Mesendoderm (in vitro differentiated cells): Measurements from ENCODE around the gene CD96.

Experiments
- DNase-seq: peaks from one replicate; pipeline ENCODE4 v3.0.0; 2013
- H2AK5ac ChIP-seq: 2 replicates; pipeline ENCODE4 v1.6.1; 2013; ENCODE audit warnings: low read length, inconsistent platforms
- H2BK120ac ChIP-seq: 2 replicates; pipeline ENCODE4 v1.6.1; 2013; ENCODE audit warnings: low read depth, mild to moderate bottlenecking, low read length, moderate library complexity, mixed read lengths
- H2BK15ac ChIP-seq: replicated peaks from 2 replicates; pipeline ENCODE4 v1.6.1; 2013; ENCODE audit warnings: low read depth, mild to moderate bottlenecking, moderate library complexity
- H2BK5ac ChIP-seq: 2 replicates; pipeline ENCODE4 v1.6.1; 2013; ENCODE audit warnings: low read length, inconsistent platforms
- H3K18ac ChIP-seq: 2 replicates; pipeline ENCODE4 v1.6.1; 2013; ENCODE audit warnings: mild to moderate bottlenecking, low read length, mixed read lengths
- H3K23ac ChIP-seq: one replicate; pipeline ENCODE4 v1.6.1; 2013; ENCODE audit warnings: low read length
- H3K27ac ChIP-seq: 2 replicates; pipeline ENCODE4 v1.5.1; 2013; ENCODE audit warnings: low read depth, mild to moderate bottlenecking, inconsistent platforms, low read length, moderate library complexity
- H3K27me3 ChIP-seq: 2 replicates; pipeline ENCODE4 v1.6.1; 2013; ENCODE audit warnings: low read length, control low read depth, mild to moderate bottlenecking, inconsistent platforms; ENCODE audit not compliant: insufficient read depth, poor library complexity
- H3K36me3 ChIP-seq: 2 replicates; pipeline ENCODE4 v1.6.1; 2013; ENCODE audit warnings: low read length, inconsistent platforms; ENCODE audit not compliant: control insufficient read depth, insufficient read depth
- H3K4ac ChIP-seq: one replicate; pipeline ENCODE4 v1.6.1; 2013; ENCODE audit warnings: low read depth, mild to moderate bottlenecking, low read length, moderate library complexity
- H3K4me1 ChIP-seq: 2 replicates; pipeline ENCODE4 v1.6.1; 2013; ENCODE audit warnings: low read depth, low read length, inconsistent platforms; ENCODE audit not compliant: control insufficient read depth
- H3K4me2 ChIP-seq: 2 replicates; pipeline ENCODE4 v1.6.1; 2013; ENCODE audit warnings: low read length
- H3K4me3 ChIP-seq: 2 replicates; pipeline ENCODE4 v1.5.1; 2013; ENCODE audit warnings: mild to moderate bottlenecking, low read length
- H3K56ac ChIP-seq: one replicate; pipeline ENCODE4 v1.6.1; 2013; ENCODE audit warnings: low read length
- H3K79me1 ChIP-seq: 2 replicates; pipeline ENCODE4 v1.6.1; 2013; ENCODE audit warnings: low read length, inconsistent platforms
- H3K79me2 ChIP-seq: 2 replicates; pipeline ENCODE4 v1.6.1; 2013; ENCODE audit warnings: mild to moderate bottlenecking, low read length; ENCODE audit not compliant: control insufficient read depth, insufficient read depth
- H3K9ac ChIP-seq: 2 replicates; pipeline ENCODE4 v1.6.1; 2013; ENCODE audit warnings: low read length, inconsistent platforms
- H4K5ac ChIP-seq: one replicate; pipeline ENCODE4 v1.6.1; 2013; ENCODE audit warnings: low read length
- H4K8ac ChIP-seq: one replicate; pipeline ENCODE4 v1.6.1; 2013; ENCODE audit warnings: low read depth, mild to moderate bottlenecking, control low read depth, low read length, moderate library complexity
- WGBS: extraction: QIAGEN DNeasy Blood & Tissue Kit; methylation state at CpG from one replicate; pipeline ENCODE4 v1.1.7; 2013; ENCODE audit warnings: low lambda C conversion rate, missing lambda C conversion rate; ENCODE audit not compliant: insufficient coverage; ENCODE audit errors: extremely low coverage; 5-methylcytosine and 5-hydroxymethylcytosine counted together

The CD96 gene

GRCh38 chr3:111610612-111611054 is 68.6 kb downstream of the CD96 start:
- Histone ChIP-seq H3K79me2 (no peaks in the 10 kb centered on the region), H3K27ac (no peak overlapping the region), H2BK5ac (no peak overlapping the region), H3K56ac (no peak overlapping the region), H3K36me3 (no peaks in the 10 kb centered on the region), H4K5ac (no peak overlapping the region), H3K9ac (no peak overlapping the region), H2BK15ac (no peak overlapping the region), H3K23ac (no peak overlapping the region), H2AK5ac (no peak overlapping the region), H3K79me1 (no peaks in the 10 kb centered on the region), H3K27me3 (no peaks in the 10 kb centered on the region), H3K18ac (no peak overlapping the region), H3K4me2 (no peak overlapping the region), H3K4me3 (no peak overlapping the region), H2BK120ac (no peak overlapping the region), H3K4ac (no peak overlapping the region), H3K4me1 (no peaks in the 10 kb centered on the region), H4K8ac (no peak overlapping the region)
- no peak for DNase-seq
- no CpG with 5 or more reads among the region's 8 CpGs for WGBS

DNA sequence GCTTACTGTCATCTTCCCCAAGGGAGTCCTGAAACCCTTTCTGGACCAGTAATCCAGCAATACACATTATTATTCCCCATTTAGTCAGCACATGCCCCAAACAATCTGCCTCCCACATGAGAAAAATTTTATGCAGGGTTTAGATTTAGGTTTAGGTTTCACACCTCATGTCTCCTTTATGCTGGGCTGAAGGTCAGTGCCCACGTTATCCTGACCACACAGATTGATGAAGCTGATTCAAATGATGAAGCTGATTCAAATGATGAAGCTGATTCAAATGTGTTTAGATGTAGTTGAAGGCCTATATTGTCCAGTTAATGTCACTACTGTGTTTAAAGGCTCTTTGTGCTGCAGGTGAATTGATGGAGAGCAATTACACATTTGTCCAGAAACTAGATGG is 71.3 kb downstream of the CD96 start:
- Histone ChIP-seq H4K8ac (no peak overlapping the region), H3K4me3 (no peak overlapping the region), H3K4me1 (no peaks in the 10 kb centered on the region), H3K18ac (no peak overlapping the region), H4K5ac (no peak overlapping the region), H3K79me1 (no peaks in the 10 kb centered on the region), H3K36me3 (no peaks in the 10 kb centered on the region), H2BK5ac (no peak overlapping the region), H3K27me3 (no peaks in the 10 kb centered on the region), H3K4me2 (no peak overlapping the region), H3K27ac (no peak overlapping the region), H2BK15ac (no peak overlapping the region), H3K56ac (no peak overlapping the region), H2AK5ac (no peak overlapping the region), H3K9ac (no peak overlapping the region), H3K79me2 (no peaks in the 10 kb centered on the region), H3K23ac (no peak overlapping the region), H2BK120ac (no peak overlapping the region), H3K4ac (no peak overlapping the region)
- no peak for DNase-seq
- WGBS = no CpG with 5 or more reads among the region's 1 CpG

DNA sequence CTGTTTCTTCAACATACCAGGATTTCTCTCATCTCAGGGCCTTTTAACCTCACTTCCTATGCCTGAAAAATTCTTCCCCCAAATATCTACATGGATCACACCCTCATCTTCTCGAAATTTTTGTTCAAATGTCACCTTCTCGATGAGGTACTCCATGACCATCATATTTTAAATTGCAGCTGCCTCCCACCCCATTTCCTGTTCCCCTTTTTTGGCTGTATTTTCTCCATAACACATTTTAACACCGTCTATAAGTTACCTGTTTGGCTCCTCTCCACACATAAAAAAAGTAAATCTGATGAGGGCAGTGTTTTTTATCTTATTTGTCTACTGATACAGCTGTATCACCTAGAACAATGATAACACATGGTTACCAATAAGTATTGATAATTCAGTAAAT is 73.9 kb downstream of the CD96 start:
- no peaks in the 10 kb centered on the region for H3K4me1 ChIP-seq
- H3K36me3 ChIP-seq = no peaks in the 10 kb centered on the region
- no CpG with 5 or more reads among the region's 3 CpGs for WGBS
- H4K5ac ChIP-seq = no peak overlapping the region
- no peak overlapping the region for H2BK5ac ChIP-seq
- H3K79me1 ChIP-seq = no peaks in the 10 kb centered on the region
- H2AK5ac ChIP-seq = no peak overlapping the region
- H3K18ac ChIP-seq = no peak overlapping the region
- no peak overlapping the region for H3K4me2 ChIP-seq
- H3K4ac ChIP-seq = no peak overlapping the region
- H3K27ac ChIP-seq = no peak overlapping the region
- H3K27me3 ChIP-seq = no peaks in the 10 kb centered on the region
- no peak for DNase-seq
- H4K8ac ChIP-seq = no peak overlapping the region
- H3K4me3 ChIP-seq = no peak overlapping the region
- no peaks in the 10 kb centered on the region for H3K79me2 ChIP-seq
- no peak overlapping the region for H3K9ac ChIP-seq
- no peak overlapping the region for H3K56ac ChIP-seq
- no peak overlapping the region for H3K23ac ChIP-seq
- no peak overlapping the region for H2BK120ac ChIP-seq
- H2BK15ac ChIP-seq = no peak overlapping the region

- no peak overlapping the region for H4K8ac ChIP-seq
- no peak overlapping the region for H2BK5ac ChIP-seq
- no peaks in the 10 kb centered on the region for H3K79me2 ChIP-seq
- H3K9ac ChIP-seq = no peak overlapping the region
- WGBS = no CpG with 5 or more reads among the region's 6 CpGs
- H4K5ac ChIP-seq = no peak overlapping the region
- H2BK15ac ChIP-seq = no peak overlapping the region
- no peak overlapping the region for H3K18ac ChIP-seq
- no peak overlapping the region for H3K4me2 ChIP-seq
- H3K27me3 ChIP-seq = no peaks in the 10 kb centered on the region
- H3K56ac ChIP-seq = no peak overlapping the region
- no peak overlapping the region for H3K4me3 ChIP-seq
- H3K27ac ChIP-seq = no peak overlapping the region
- no peaks in the 10 kb centered on the region for H3K79me1 ChIP-seq
- no peaks in the 10 kb centered on the region for H3K4me1 ChIP-seq
- no peak overlapping the region for H2AK5ac ChIP-seq
- no peak for DNase-seq
- H3K36me3 ChIP-seq = no peaks in the 10 kb centered on the region
- no peak overlapping the region for H3K4ac ChIP-seq
- H3K23ac ChIP-seq = no peak overlapping the region
- no peak overlapping the region for H2BK120ac ChIP-seq
Measured at GRCh38 chr3:111616417-111617105, 74.6 kb downstream of the CD96 start.

DNA sequence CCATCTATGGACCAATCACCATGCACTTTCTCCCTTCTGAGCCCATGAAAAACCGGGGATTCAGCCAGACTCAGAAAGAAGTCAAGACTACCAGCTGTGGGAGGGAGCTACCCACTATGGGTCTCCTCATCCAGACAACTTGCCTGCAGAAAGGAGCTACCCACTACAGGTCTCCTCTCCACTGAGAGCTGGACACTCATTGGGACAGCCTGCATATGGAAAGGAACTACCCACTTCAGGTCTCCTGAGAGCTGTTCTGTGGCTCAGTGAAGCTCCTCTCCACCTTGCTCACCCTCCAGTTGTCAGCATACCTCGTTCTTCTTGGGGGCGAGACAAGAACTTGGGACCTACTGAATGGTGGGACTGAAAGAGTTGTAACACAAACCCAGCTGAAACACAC is 75.4 kb downstream of the CD96 start:
- no peak overlapping the region for H2BK120ac ChIP-seq
- no peak overlapping the region for H3K4ac ChIP-seq
- no peak overlapping the region for H3K9ac ChIP-seq

More for the DNA sequence above, 75.4 kb downstream of the CD96 start:
- Histone ChIP-seq H3K36me3 (no peaks in the 10 kb centered on the region), H3K4me3 (no peak overlapping the region), H3K79me2 (no peaks in the 10 kb centered on the region), H2AK5ac (no peak overlapping the region), H4K8ac (no peak overlapping the region), H3K4me1 (no peaks in the 10 kb centered on the region), H3K79me1 (no peaks in the 10 kb centered on the region), H3K27me3 (no peaks in the 10 kb centered on the region), H3K56ac (no peak overlapping the region), H2BK5ac (no peak overlapping the region), H3K27ac (no peak overlapping the region), H4K5ac (no peak overlapping the region), H2BK15ac (no peak overlapping the region), H3K18ac (no peak overlapping the region), H3K23ac (no peak overlapping the region), H3K4me2 (no peak overlapping the region)
- DNase-seq = peak; percentile 25
- no CpG with 5 or more reads among the region's 3 CpGs for WGBS
